GM12891 (cell line): ENCODE results near the gene TRIM8.

Experiments
- POLR2A ChIP-seq: IDR thresholded peaks from 2 replicates; pipeline ENCODE4 v1.6.1; 2011; ENCODE audit warnings: low read depth, low read length, control low read depth
- POLR2AphosphoS5 ChIP-seq: IDR thresholded peaks from 2 replicates; pipeline ENCODE4 v1.6.1; 2011; ENCODE audit warnings: low read depth, low read length, control low read depth
- TAF1 ChIP-seq: IDR thresholded peaks from 2 replicates; pipeline ENCODE4 v1.6.1; 2011; ENCODE audit warnings: low read depth, low read length, control low read depth

DNA sequence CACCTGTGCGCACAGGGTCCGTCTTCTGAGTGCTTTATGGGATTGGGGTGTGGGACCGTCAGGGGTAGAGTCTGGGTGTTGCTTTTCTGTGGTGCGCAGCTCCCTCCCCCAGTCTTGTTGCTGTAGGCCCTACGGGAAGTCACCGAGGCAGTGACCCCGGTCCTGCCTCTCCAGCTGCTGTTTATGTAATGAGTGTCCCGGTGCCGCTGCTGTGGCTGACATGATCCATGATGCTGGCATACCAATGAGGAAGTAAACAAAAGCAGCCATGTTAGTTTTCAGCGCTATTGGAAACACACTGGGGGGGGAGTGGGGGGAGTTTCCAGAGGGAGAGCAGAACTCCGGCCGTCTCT, 1.1 kb downstream of the TRIM8 start:
- 0 out of 2 replicates have a peak, but pooled peaks have one; percentile 9 for TF ChIP-seq POLR2A
- no peak for TF ChIP-seq POLR2AphosphoS5
- TF ChIP-seq TAF1 = no peak
